Measurements from ENCODE around the gene TRIM2. TPM values are rescaled to one million over a fixed set of nuclear protein-coding genes. Genes with fewer than 3 reads are reported as not detected.
A peak's percentile ranks its signal among the peaks of the same experiment; 100 is the strongest.

TRIM2 gene
- total and polyA plus RNA-seq, 10 of the 15 experiments (the other 5 are each of a cell fraction or from before 2014, with no cell fraction given), result 0.06 to 0.19 (median 0.15) TPM; not detected in 3

- FAIRE-seq (no peak), DNase-seq (ENCODE audit: low read depth, low spot score) (no peak)
- RAD21 ChIA-PET (ENCODE audit: unreplicated experiment), result no interaction called here
These were observed 3.3 kb downstream of the TRIM2 start for GRCh38 chr4:153207567-153207966.

More at GRCh38 chr4:153207567-153207966, 3.3 kb downstream of the TRIM2 start:
- BruUV-seq (replicated peaks), result no TSS peak
- Histone ChIP-seq H3K9me3 (replicated peaks; ENCODE audit: control insufficient read depth, insufficient read depth, low read length) (no peaks in the 10 kb centered on the region), H3K36me3 (ENCODE audit: control insufficient read depth in 2 of 2, insufficient read depth in 2 of 2, low read length in 1 of 2) (no peaks in the 10 kb centered on the region), H3K4me2 (ENCODE audit: control insufficient read depth, insufficient read depth) (no peak overlapping the region), H3K9ac (ENCODE audit: control insufficient read depth, insufficient read depth, low read length) (no peak overlapping the region), H3K79me2 (ENCODE audit: control insufficient read depth, insufficient read depth, low read length) (no peaks in the 10 kb centered on the region), H3K4me3 (no peak overlapping the region), H2AFZ (ENCODE audit: control insufficient read depth, low read depth, low read length) (no peak overlapping the region), H3K27ac (ENCODE audit: control insufficient read depth, insufficient read depth) (no peak overlapping the region), H4K20me1 (ENCODE audit: control insufficient read depth, insufficient read depth) (no peaks in the 10 kb centered on the region), H3K4me1 (ENCODE audit: control insufficient read depth, insufficient read depth, low read length) (0 out of 2 replicates have a peak, but pooled peaks cover 2% of the 10 kb centered on the region), H3K27me3 (replicated peaks in 1 of 2; ENCODE audit: control insufficient read depth in 2 of 2, insufficient read depth in 2 of 2, low read length in 1 of 2) (no peaks in the 10 kb centered on the region; a peak in 1 of 4 replicates)
- WGBS (ENCODE audit: insufficient coverage, insufficient replicate concordance, low lambda C conversion rate, missing lambda C conversion rate), result 25% methylated on average over 7 of the region's 7 CpGs
- TF ChIP-seq HDAC6 (IDR thresholded peaks at IDR 0.05; ENCODE audit: unreplicated experiment) (no peak), CTCF (IDR thresholded peaks at IDR 0.05 in 2 of 3, conservative IDR thresholded peaks at IDR 0.05 in 1 of 3; ENCODE audit: control insufficient read depth in 2 of 3, extremely low read depth in 1 of 3, insufficient read depth in 1 of 3, low read depth in 3 of 3, low read length in 3 of 3) (0 out of 6 replicates have a peak, but pooled peaks of 1 of the 3 experiments have one; percentile 3)
- ChIA-PET SMC1A (ENCODE audit: uncharacterized antibody, unreplicated experiment) (interaction anchor here (2.5 kb wide), 1 partner anchor 65 kb away, joined by 5 read pairs; no protein-coding TSS in a partner anchor), POLR2A (no interaction called here), CTCF (interaction anchor here (1.2 kb wide), 1 partner anchor 442 kb away, joined by 4 read pairs; no protein-coding TSS in a partner anchor)
- no peak for ATAC-seq
- intact Hi-C loops (cut with micrococcal nuclease; ENCODE audit: unreplicated experiment) (no loop called here), in situ Hi-C loops (cut with MboI) (no loop called here)
